NB4 (cell line): ENCODE results near the gene KIAA1328.
A peak's percentile ranks its signal among the peaks of the same experiment; 100 is the strongest.

Experiments
- DNase-seq: peaks from one replicate; pipeline ENCODE4 v3.0.0; 2010; ENCODE audit warnings: low read depth
- H3K4me3 ChIP-seq: one replicate; pipeline ENCODE4 v1.5.1; 2011; ENCODE audit warnings: mild to moderate bottlenecking, low read depth, low read length, moderate library complexity
- CTCF ChIP-seq: IDR thresholded peaks from one replicate; pipeline ENCODE4 v1.5.1; 2012; ENCODE audit warnings: low read depth, low read length
- MAX ChIP-seq: IDR thresholded peaks from 2 replicates; pipeline ENCODE4 v1.6.1; 2011; ENCODE audit warnings: low read depth, low read length
- MYC ChIP-seq: IDR thresholded peaks from 2 replicates; pipeline ENCODE4 v1.6.1; 2011; ENCODE audit warnings: low read depth, low read length
- POLR2A ChIP-seq: IDR thresholded peaks from 2 replicates; pipeline ENCODE4 v1.6.1; 2011; ENCODE audit warnings: mild to moderate bottlenecking; ENCODE audit not compliant: insufficient read length; ENCODE audit errors: extremely low read depth

The KIAA1328 gene

DNA sequence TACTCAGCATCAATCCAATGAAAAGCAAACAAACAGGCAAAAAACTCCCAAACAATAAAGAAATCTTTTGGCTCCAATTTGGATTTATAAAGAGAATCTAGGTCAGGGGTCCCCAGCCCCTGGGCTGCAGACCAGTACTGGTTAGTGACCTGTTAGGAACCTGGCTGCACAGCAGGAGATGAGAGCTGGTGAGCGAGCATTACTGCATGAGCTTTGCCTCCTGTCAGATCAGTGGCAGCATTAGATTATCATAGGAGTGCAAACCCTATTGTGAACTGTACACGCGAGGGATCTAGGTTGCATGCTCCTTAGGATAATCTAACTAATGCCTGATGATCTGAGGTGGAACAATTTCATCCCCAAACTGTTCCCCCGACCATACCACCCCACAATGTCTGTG is 102.2 kb downstream of the KIAA1328 start:
- no peak for TF ChIP-seq POLR2A
- TF ChIP-seq CTCF = no peak
- no peak for TF ChIP-seq MYC
- TF ChIP-seq MAX = no peak
- DNase-seq = no peak
- H3K4me3 ChIP-seq = no peak overlapping the region

DNA sequence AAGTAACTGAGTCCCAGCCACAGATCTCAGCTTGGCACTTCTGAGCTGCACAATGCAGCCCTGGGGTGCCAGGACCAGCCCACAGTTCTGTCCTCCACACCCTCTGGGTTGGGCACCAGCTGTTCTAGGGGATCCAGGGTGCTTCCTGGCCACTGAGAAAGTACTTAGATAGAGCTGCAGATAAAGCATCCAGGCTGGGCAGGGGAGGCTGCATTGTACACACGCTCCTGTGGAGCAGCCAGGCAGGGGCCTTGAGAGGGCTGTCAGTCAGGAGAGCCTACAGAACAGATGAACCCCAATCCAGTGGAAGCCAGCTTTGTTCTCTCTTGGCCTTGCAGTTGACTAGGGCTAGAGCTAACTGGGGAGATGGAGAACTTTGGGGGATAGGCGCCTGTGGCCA is 104.6 kb downstream of the KIAA1328 start:
- H3K4me3 ChIP-seq = no peak overlapping the region
- DNase-seq = no peak
- TF ChIP-seq MAX (no peak), MYC (no peak), CTCF (no peak), POLR2A (no peak)

- no peak for DNase-seq
- no peak overlapping the region for H3K4me3 ChIP-seq
- TF ChIP-seq MAX (no peak), POLR2A (no peak), CTCF (no peak), MYC (no peak)
These were observed 106.0 kb downstream of the KIAA1328 start for GRCh38 chr18:36934884-36935283.

GRCh38 chr18:36942264-36942663 is 113.3 kb downstream of the KIAA1328 start:
- DNase-seq = peak; percentile 61
- H3K4me3 ChIP-seq = no peak overlapping the region
- TF ChIP-seq CTCF = peak; percentile 50
- no peak for TF ChIP-seq POLR2A
- no peak for TF ChIP-seq MYC
- TF ChIP-seq MAX = no peak

- no peak for DNase-seq
- TF ChIP-seq MAX = no peak
- TF ChIP-seq POLR2A = no peak
- TF ChIP-seq CTCF = no peak
- no peak for TF ChIP-seq MYC
- no peak overlapping the region for H3K4me3 ChIP-seq
These were observed 119.0 kb downstream of the KIAA1328 start for GRCh38 chr18:36947820-36948348.

DNA sequence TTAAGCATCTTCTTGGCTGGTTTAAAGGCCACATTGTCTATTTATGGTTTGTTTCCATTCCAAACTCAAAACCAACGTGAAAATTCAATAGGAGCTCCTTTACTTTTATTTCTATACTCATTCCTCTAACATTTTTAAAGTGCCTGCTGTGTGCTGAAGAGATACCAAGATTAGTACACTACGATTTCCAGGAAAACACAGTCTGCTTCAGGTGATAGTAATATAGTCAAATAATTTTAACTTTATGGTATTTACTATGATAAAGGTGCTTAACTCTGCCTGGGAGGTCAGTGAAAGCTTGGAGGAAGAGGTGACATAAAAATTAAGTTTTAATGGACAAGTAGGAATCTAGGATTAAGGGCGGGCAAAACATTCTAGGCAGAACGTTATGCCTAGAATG is 121.4 kb downstream of the KIAA1328 start:
- H3K4me3 ChIP-seq = no peak overlapping the region
- DNase-seq = no peak
- TF ChIP-seq MYC (no peak), MAX (no peak), POLR2A (no peak), CTCF (no peak)
